Stimulated activated CD4-positive, alpha-beta T cell treated with anti-CD3 and anti-CD28 coated beads, Interleukin-1b, Interleukin-23, amount 100 ng/mL, for 1 hour (primary cell): Measurements from ENCODE around the gene PRKAR1A.
A peak's percentile ranks its signal among the peaks of the same experiment; 100 is the strongest.
"Not testable (repeated sequence)": the region's sequence is repeated elsewhere in the genome, so short reads cannot be mapped to it uniquely, and the experiment has no call there.

Source experiments
- DNase-seq, 2 donors: peaks; one replicate each; pipeline ENCODE4 v3.0.0-alpha.2; 2020; ENCODE audit warnings: low read depth in 2 of 2

Gene PRKAR1A

DNA sequence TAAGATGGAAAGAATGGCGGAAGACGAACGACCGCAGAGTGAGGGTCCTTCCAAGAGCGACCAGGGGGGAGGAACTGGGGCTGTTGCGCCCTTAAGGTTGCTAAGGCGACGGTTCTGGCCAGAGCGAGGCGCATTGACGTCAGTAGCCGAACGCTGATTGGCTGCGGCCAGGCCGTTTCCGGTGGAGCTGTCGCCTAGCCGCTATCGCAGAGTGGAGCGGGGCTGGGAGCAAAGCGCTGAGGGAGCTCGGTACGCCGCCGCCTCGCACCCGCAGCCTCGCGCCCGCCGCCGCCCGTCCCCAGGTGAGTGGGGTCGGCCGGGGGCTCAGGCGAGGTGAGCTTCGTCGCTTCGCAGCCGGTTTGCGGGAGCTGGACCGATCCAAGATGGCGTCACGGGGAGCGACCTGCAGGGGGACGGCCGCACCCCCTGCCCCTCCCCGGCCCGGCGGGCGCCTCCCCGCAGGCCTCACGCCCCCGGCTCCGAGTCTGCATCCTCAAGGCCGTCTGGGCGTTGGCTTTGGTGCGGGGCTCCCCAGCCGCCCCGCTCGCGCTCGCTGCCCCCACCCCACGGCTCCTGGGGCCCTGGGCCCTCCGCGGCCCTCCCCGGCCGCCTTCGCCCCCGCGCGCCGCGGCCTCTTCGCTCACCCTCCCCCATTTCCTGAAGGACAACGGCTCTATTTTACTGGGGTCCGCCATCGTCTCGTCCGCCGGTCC lies at the start of gene PRKAR1A:
Gene PRKAR1A, plus strand, starts transcription at position 184 of the 713 bp plus-strand sequence. CDS start 2,970 bp downstream, outside the sequence.
- peak; percentile 63 to 70 for DNase-seq

DNA sequence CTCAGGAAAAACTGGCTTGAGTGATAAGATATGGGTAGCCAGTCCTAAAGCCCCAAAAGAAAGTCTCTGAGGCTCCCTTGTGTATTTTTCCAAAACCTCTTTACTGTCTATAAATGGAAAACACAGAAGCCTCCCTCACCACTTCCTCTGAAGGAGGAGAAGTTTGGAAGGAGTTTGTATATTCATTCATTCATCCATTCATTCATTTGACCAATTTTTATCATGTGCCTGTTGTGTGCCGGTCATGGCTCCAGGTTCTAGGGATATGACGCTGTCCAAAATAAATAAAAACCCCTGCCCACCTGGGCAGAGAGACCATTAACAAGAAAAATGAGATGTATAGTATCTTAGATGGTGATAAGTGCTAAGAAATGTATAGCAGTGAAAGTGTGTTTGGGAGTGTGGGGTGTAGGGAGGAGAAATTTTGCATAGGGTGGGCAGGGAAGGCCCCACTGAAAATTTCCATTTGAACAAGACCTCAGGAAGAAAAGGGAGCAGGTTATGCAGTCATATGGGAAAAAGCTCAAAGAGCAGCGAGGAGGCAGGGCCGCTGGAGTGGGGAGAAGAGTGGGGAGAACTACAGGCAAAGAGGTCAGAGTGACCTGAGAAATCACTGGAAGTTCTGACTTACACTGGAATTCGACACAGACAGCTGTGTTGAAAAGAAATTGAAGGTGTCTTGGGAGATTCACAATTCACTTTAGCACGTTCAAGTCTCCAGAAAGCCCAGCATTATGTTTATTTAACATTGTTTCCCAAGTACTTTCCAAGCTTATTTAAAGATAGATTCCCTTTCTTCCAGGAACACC lies 48.8 kb upstream of the PRKAR1A start:
- DNase-seq: no peak

DNA sequence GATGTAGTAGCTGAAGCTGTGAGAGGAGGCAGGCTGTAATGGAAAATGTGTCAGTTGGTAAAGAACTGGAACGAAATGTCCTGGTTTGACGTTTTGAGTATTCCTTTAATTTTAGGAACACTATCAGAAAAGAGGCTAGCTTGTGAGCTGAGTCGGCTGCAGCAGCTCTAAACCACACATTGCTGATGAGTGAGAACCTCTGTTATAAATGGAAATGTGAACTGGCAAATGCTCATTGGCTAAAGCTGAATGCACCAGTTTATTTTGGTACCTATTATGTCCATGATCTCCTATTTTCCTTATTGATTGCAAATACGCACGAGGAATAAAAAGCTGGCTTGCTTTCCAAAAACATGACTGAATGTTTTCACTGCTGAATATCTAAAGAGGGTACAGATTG lies 43.9 kb upstream of the PRKAR1A start:
- DNase-seq: no peak

GRCh38 chr17:68468788-68469187 lies 43.4 kb upstream of the PRKAR1A start:
- DNase-seq: no peak

- no peak for DNase-seq
Measured at GRCh38 chr17:68470961-68471360, 41.3 kb upstream of the PRKAR1A start.

DNA sequence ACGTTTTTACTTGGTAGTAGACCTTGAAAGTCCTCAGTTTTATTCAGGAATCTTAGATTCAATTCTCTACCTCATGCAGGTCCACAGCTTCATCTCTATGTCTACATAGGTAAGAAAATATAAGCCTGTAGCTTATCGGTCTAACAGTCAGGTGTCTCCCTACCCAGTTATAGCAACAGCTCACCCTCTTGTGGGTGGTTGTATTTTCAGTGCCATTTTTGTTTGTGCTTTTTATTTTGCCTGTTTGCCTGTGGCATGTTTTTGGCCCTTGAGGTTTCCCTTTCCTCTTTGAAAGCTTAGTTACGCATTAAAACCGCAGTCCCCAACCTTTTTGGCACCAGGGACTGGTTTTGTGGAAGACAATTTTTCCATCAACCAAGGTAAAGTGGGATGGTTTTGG lies 31.3 kb upstream of the PRKAR1A start:
- DNase-seq: no peak

GRCh38 chr17:68482576-68483041 lies 29.6 kb upstream of the PRKAR1A start:
- DNase-seq: no peak

DNA sequence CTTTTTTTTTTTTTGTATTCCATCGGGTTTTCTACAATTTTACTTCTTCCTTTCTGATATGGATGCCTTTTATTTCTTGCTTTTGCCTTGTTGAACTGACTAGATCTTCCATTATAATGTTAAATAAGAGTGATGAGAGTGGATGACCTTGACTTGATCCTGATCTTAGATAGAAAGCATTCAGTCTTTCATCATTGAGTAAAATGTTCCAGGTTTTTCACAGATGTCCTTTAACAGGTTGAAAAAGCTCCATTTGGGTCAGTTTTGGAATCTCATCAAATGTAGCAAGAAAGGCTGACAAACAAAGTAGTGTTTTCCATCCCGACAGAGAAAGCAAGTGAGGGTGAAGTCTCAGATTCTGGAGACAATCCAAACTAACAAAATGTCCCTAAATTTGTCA lies 27.8 kb upstream of the PRKAR1A start:
- DNase-seq: no peak

GRCh38 chr17:68489919-68490318 lies 22.3 kb upstream of the PRKAR1A start:
- no peak for DNase-seq

GRCh38 chr17:68491381-68492231 lies 20.6 kb upstream of the PRKAR1A start:
- no peak for DNase-seq

- not testable (repeated sequence) for DNase-seq
Measured at GRCh38 chr17:68492394-68493054, 19.7 kb upstream of the PRKAR1A start.

- no peak for DNase-seq
Measured at GRCh38 chr17:68495081-68495480, 17.1 kb upstream of the PRKAR1A start.

DNA sequence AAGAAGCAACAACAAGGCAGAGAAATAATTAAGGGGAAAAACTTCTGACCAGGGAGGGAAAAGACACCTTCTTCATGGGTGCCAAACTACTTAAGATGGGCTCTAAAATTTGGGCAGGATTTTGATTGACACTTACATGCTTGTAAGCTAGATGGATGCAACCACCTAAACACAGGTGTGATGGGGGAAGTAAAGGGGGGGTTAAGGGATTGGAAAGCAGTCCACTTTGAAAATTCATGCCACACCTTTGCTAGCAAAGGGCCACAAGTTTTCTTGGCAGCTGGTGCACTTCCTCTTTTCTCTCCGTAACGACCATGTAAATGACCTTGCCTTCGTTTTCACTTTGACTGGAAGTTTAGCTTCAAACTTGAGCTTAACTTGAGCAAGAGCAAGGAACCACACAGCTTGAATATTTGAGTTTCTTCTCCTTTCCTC lies 14.3 kb upstream of the PRKAR1A start:
- DNase-seq: no peak

DNA sequence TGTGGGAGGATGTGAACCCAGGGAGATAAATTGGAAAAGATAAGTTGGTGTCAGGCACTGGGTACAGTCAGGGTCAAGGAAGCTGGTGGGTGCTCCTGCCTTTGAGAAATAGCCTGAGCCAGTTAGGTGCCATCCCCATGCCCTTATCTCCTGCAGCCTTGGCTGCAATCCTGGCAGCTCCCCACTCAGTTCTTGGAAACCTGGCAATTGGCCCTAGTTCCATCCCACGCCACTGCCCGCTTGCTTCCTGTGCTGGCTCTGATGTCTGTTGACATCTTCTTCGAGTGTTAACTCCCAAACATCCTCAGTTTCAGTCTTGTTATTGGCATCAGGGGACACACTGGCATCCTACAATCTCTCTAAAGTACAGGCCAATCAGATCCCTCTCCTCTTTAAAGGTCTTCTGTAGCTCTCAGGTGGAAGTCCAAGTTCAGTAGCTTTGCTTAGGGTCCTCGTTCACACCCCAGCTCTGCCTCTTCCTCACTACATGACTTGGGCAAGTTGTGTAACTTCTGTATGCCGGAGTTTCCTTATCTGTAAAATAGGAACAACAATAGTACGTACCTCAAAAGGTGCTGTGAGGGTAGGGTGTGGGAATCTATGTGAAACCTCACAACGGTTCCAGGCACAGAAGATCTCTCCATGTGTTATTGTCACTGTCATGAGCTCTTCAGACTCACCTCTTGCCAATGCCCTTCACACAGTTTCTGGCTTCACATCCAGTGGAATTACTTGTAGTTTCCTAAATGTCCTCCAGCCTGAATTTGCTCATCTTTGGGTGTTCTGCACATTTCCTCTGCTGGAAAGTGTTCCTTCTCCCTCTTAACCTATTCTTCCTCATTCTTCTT lies 13.5 kb upstream of the PRKAR1A start:
- no peak for DNase-seq

DNA sequence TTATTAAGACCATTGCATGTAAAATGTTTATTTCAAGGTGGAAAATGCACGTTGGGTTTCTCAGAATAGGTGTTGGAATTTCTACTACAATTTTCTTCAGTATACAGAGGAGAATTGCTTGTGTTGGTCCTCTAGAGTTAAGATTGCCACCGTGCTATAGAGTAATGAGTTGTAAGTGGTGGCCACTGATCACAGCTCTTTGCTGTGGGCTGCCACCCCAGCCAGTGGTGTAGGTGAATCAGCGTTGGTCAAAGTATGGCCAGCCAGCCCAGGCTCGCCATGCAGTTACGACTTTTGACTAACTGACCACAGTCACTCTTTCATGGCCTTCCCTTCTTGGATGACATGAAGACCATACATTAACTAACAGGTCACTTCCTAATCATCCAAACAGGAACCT lies 12.6 kb upstream of the PRKAR1A start:
- no peak for DNase-seq

GRCh38 chr17:68501074-68501473 lies 11.2 kb upstream of the PRKAR1A start:
- no peak for DNase-seq

DNA sequence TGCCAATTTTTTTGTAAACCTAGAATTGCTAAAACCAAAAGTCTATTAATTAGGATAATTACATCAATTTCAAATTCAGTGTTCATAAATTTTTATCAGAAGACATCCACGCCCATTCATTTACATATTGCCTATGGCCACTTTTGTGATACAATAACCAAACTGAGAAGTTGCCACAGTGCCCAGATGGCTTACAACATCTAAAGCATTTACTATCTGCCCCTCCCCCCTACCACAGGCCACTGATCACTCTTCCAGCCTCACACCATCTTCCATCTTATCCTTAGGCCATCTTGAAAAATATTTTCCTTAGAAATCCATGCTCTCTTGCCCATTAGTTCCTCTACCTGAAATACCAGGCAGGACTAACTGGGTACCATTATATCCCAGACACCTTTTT lies 6.3 kb upstream of the PRKAR1A start:
- DNase-seq: no peak

DNA sequence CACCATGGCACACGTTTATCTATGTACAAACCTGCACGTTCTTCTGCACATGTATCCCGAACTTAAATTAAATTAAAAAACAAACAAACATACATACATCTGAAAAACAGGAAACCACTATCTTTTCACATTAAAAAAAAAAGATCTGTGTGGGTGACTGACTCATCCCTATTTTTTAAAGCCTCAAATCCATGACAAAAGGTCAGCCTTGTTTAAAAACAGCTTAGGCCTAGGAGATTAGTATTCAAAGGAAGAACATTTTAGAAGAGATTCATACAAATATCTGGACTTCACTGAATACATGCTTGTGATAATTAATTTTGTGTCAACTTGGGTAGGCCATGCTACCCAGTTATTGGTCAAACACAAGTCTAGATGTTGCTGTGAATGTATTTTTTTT lies 4.7 kb upstream of the PRKAR1A start:
- no peak for DNase-seq

DNA sequence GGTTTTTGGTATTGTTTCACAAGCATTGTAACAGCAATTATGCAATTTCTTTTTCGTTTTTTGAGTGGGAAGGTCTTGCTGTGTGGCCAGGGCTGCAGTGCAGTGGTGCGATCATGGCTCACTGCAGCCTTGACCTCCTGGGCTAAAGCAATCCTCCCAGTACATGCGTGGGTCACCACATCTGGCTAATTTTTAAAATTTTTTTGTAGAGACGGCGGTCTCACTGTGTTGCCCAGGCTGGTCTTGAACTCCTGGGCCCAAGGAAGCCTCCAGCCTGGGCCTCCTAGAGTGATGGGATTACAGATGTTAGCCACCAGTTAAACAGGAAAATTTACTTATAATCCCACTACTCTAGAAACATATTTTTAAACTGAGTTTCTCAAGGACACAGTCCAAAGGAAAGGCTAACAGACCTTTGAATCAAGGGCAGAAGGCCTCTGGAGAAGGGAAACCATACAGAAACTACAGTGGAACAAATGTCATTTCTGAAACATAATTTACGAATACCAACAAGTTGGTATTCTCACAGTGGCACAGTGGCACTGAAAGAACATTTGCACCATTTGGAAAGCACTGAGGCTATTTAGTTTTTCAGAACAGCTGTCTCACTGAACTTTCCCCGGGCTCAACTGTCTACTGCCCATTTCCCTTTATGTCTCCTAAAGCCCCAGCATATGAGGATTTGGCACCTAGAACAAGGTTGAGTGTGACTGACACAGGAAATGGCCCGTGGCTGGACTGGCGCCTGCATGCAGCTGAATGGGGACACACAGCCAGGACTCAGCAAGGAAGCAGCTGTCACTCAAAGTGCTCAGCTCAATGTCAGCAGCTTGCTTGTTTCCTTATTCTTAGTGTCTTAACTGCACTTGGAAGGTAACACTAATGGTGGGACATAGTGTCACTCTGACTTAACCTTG lies 2.8 kb upstream of the PRKAR1A start:
- DNase-seq: no peak
